NCI-H2196 (cell line): ENCODE results near the gene EIF3J.

Experiments used
- DNase-seq: peaks from one replicate; lab custom pipeline; 2025; ENCODE audit not compliant: unreplicated experiment; lab: John Stamatoyannopoulos, UW

Gene EIF3J

DNA sequence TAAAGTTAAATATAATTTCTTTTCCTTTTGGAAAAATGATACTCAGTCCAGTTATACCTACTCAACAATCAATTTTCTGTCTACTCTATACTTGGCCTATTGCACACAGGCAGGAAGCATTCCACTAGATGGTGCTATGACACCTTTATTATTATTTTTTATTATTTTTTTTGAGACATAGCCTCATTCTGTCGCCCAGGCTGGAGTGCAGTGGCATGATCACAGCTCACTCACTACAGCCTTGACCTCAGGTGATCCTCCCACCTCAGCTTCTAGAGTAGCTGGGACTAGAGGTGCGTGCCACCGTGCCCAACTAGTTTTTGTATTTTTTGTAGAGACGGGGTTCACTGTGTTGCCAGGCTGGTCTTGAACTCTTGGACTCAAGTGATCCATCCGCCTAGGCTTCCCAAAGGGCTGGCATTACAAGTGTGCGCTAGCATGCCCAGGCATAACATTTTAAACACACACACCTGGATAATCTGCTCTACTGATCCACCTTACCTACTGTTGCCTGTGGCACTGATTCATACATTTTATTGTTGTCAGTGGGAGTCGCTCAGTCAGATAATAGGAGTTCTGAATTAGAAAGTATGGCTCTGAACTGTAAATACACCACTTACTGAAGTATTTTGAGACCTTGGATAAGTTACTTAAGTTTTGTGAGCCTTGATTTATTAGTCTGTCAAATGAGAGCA, 56.2 kb downstream of the EIF3J start:
- DNase-seq = no peak

DNA sequence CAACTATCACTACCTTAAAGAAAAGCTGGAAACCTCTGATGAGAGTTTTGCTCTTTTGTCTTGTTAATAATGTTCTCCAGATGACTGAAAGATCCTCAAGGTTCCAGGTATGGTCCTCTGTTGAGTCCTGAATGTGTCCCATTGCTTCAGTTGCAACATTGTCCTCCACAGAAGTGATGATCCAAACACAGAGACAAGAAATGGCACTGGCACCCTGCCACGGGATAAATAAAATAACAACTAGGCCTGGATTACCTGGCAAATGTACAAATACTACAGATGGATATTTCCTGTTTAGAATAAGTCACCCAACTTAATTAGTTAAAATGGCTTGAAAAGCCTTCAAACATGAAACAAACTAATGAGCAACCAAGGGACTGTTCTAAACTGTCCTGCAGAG, 58.3 kb downstream of the EIF3J start:
- no peak for DNase-seq

DNA sequence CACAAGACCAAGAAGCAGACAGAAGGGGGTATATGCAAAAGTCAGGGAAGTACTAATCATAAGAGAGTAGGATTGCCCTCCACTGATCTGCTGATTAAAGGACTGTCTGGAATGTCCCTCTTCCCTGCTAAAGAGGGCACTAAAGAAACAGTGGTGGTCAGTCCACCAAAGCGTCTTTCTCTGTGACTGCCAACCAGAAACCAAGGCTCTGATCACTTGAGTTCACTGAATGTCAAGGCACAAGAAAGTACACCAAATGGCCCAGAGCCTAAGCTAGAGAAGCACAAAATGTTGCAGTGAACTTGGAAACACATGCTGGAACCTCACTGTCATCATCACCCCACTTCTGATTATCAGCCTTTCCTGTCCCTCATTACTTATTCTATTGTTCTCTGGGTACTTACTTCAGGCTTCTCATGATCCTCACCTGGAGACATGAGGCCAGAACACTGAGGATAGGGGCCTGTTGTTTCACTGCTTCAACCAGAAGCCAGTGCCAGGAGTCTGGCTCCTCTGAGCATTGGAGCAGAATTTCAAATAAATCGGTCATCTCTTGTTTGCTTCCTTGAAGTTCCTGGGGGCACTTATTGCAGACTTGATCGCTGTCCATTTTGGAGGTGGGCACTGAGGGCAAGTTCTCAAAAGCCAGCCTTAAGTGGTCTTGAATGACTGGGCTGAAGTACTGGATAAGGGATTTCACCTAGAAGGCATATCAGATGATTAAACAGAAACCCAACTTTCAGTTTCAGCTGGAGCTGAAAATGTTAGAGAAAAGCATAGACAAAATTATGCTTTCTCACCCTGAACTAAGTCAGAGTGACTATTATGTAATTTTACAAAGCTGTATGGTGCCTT, 58.9 kb downstream of the EIF3J start:
- DNase-seq = no peak

DNA sequence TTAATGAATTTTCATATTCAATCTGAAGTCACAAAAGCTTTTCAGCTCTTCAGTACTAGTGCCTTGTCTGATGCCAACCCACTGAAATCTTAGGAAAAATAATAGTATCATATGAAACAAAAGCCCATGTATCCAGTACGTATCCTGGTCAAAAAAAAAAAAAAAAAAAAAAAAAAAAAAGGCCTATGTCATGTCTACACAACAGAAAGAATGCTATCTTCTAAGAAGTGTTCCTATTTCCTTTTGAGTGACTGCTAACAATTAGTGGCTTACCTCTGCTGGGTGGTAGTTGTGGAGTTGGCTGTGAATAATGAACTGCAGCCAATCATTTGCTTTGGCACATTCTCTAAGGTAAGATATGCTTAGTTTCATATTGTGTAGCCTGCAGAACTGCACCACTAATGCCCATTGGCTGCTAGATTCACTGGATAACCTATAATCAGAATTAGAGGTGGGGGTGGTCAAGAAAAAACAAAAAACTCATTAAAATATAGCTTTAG, 59.6 kb downstream of the EIF3J start:
- DNase-seq = no peak

DNA sequence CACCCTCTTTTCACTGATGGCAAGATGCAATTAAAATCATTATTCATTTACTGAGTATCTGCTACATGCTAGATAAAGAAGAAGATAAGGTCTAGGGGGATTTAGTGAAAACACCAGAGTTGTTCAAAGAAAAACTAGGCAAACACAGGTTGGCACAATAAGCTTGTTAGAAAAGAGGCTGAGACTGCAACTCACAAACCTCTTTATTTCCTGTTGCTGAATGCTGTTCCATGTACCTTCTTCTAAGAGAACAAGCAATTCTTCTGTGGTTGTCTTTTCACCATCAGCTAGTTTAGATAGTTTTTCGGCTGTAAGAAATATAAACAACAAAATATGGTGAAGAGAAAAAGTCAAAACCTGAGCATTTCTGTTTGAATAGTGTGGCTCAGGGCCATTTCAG, 61.1 kb downstream of the EIF3J start:
- DNase-seq = no peak

DNA sequence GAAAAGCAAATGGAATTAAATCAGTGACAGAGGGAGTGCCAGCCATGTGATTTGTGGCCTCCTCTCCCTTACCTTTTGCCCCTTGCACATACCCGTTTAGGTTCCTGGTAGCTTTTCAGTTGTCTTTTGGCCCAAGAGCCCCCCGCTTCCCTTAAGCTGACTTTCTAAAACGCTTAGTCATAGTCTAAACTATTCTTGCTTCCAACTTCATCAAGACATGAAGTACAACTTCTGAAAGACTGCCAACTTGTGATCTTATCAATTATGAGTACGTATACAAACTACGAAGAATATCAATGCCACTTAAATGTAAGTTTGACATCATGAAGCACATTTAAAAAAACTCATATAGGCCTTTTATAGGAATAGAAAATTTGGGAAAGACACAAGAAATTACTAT, 61.9 kb downstream of the EIF3J start:
- DNase-seq = no peak

DNA sequence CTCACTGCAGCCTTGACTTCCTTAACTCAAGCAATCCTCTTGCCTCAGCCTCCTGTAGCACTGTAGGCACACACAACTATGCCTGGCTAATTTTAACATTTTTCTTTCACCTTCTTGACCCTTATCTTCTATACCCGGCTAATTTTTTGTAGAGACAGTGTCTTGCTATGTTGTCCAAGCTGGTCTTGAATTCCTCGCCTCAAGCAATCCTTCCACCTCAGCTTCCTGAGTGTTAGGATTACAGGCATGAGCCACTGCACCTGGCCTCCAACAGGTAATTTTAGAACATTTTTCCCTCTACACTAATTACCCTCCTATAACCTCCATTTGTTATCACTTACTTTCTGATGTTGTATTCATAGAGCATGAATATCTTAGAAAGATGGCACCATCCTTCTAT, 66.2 kb downstream of the EIF3J start:
- no peak for DNase-seq

DNA sequence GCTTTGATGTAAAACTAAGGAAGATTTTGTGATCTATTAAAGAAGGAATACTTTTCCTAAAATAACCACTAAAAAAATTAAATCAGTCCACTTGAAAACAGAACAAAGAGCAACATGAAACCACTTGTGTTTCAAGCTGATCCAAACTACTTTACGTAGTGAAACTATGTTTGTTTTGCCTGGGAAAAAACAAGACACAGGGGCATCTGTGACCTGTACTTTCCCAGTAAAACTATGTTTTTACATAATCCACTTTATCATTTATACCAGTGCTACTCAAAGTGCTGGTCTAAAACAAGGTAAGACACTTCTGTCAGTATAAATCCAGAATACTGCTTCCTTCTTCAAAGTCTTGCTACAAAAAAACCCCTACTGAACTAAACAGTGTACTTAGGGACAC, 69.8 kb downstream of the EIF3J start:
- DNase-seq = no peak
